Neural cell (in vitro differentiated cells): Measurements from ENCODE around the gene DIS3L2. TPM values are rescaled to one million over a fixed set of nuclear protein-coding genes. Genes with fewer than 3 reads are reported as not detected.

ENCODE experiments used
- H2AFZ ChIP-seq: fragments of 200-600, 300-800 bp; sonication (generic), shearing (Covaris generic); 2 replicates; pipeline ENCODE4 v1.6.0; 2014; ENCODE audit warnings: low read depth, mild to moderate bottlenecking, antibody characterized with exemption, low read length, moderate library complexity
- H3F3A ChIP-seq: fragments of 200-600 bp; shearing (Covaris generic); 2 replicates; pipeline ENCODE4 v1.6.1; 2016; ENCODE audit warnings: mild to moderate bottlenecking, moderate library complexity, mixed read lengths, antibody characterized with exemption, low read length; ENCODE audit not compliant: insufficient read depth, poor library complexity, severe bottlenecking
- H3K27ac ChIP-seq: fragments of 200-600, 300-800 bp; sonication (generic), shearing (Covaris generic); 2 replicates; pipeline ENCODE4 v1.5.1; 2014; ENCODE audit warnings: mild to moderate bottlenecking, low read length, moderate library complexity
- H3K27me3 ChIP-seq: fragments of 300-800, 200-600 bp; sonication (generic), shearing (Covaris generic); 2 replicates; pipeline ENCODE4 v1.6.0; 2014; ENCODE audit warnings: mild to moderate bottlenecking, low read depth, low read length, moderate library complexity; ENCODE audit not compliant: insufficient read depth
- H3K36me3 ChIP-seq: fragments of 300-800, 200-600 bp; sonication (generic), shearing (Covaris generic); 2 replicates; pipeline ENCODE4 v1.5.1; 2014; ENCODE audit warnings: mild to moderate bottlenecking, antibody characterized with exemption, low read length, moderate library complexity; ENCODE audit not compliant: insufficient read depth
- H3K4me2 ChIP-seq: fragments of 300-800, 200-600 bp; sonication (generic), shearing (Covaris generic); 2 replicates; pipeline ENCODE4 v1.6.0; 2014; ENCODE audit warnings: mild to moderate bottlenecking, low read length
- H3K4me3 ChIP-seq: fragments of 300-800, 200-600 bp; sonication (generic), shearing (Covaris generic); 2 replicates; pipeline ENCODE4 v1.5.1; 2014; ENCODE audit warnings: mild to moderate bottlenecking, low read length, moderate library complexity
- H3K79me2 ChIP-seq: fragments of 200-600 bp; shearing (Covaris generic); replicated peaks from 2 replicates; pipeline ENCODE4 v1.6.0; 2014; ENCODE audit warnings: mild to moderate bottlenecking, low read length, moderate library complexity; ENCODE audit not compliant: insufficient read depth
- H3K9ac ChIP-seq: fragments of 300-800, 200-600 bp; sonication (generic), shearing (Covaris generic); 2 replicates; pipeline ENCODE4 v1.6.1; 2016; ENCODE audit warnings: mild to moderate bottlenecking, low read length, mixed read lengths
- H3K9me2 ChIP-seq: fragments of 200-600 bp; shearing (Covaris generic); 2 replicates; pipeline ENCODE4 v1.6.1; 2016; ENCODE audit warnings: mild to moderate bottlenecking, low read length, mixed read lengths; ENCODE audit not compliant: insufficient read depth
- H3K9me3 ChIP-seq: fragments of 200-600, 300-800 bp; sonication (generic), shearing (Covaris generic); 2 replicates; pipeline ENCODE4 v1.6.1; 2016; ENCODE audit warnings: mild to moderate bottlenecking, mixed run types, low read length, moderate library complexity, mixed read lengths
- H4K20me1 ChIP-seq: fragments of 200-600 bp; shearing (Covaris generic); 2 replicates; pipeline ENCODE4 v1.6.1; 2016; ENCODE audit warnings: mild to moderate bottlenecking, mixed run types; ENCODE audit not compliant: insufficient read depth
- CTCF ChIP-seq: fragments of 450-650 bp; IDR thresholded peaks from 2 replicates; pipeline ENCODE4 v1.5.1; 2014; ENCODE audit warnings: antibody characterized with exemption, mild to moderate bottlenecking, moderate library complexity; ENCODE audit not compliant: poor library complexity, severe bottlenecking
- EP300 ChIP-seq: fragments of 450-650 bp; conservative IDR thresholded peaks from 2 replicates; pipeline ENCODE4 v1.6.1; 2014; ENCODE audit warnings: antibody characterized with exemption, mild to moderate bottlenecking, moderate library complexity; ENCODE audit not compliant: poor library complexity, severe bottlenecking
- EZH2 ChIP-seq: fragments of 200-600, 300-800 bp; shearing (Covaris generic), sonication (generic); IDR thresholded peaks from 2 replicates; pipeline ENCODE4 v1.6.1; 2014; ENCODE audit warnings: antibody characterized with exemption, low read length, borderline replicate concordance, mild to moderate bottlenecking; ENCODE audit not compliant: insufficient read depth, poor library complexity, severe bottlenecking
- MXI1 ChIP-seq: fragments of 450-650 bp; conservative IDR thresholded peaks from 2 replicates; pipeline ENCODE4 v1.6.1; 2014; ENCODE audit warnings: antibody characterized with exemption, mild to moderate bottlenecking; ENCODE audit not compliant: poor library complexity, severe bottlenecking
- POLR2AphosphoS5 ChIP-seq: IDR thresholded peaks from 2 replicates; pipeline ENCODE4 v1.6.1; 2012
- RAD21 ChIP-seq: fragments of 450-650 bp; conservative IDR thresholded peaks from 2 replicates; pipeline ENCODE4 v1.6.1; 2014; ENCODE audit warnings: antibody characterized with exemption, mild to moderate bottlenecking, moderate library complexity
- REST ChIP-seq: IDR thresholded peaks from 2 replicates; pipeline ENCODE4 v1.6.1; 2012; ENCODE audit warnings: borderline replicate concordance
- SMC3 ChIP-seq: fragments of 450-650 bp; conservative IDR thresholded peaks from 2 replicates; pipeline ENCODE4 v1.6.1; 2014; ENCODE audit warnings: antibody characterized with exemption, mild to moderate bottlenecking, moderate library complexity; ENCODE audit not compliant: poor library complexity
- TAF1 ChIP-seq: IDR thresholded peaks from 2 replicates; pipeline ENCODE4 v1.6.1; 2012; ENCODE audit warnings: low read depth
- polyA plus RNA-seq: library from polyadenylated mRNA; depleted of rRNA; stranded (reverse); fragments of >200 nt; gene quantifications from 2 replicates; pipeline ENCODE4 v1.2.3, GENCODE V29; 2014

DIS3L2 gene
- polyA plus RNA-seq, 1 donor from 2014 or later, result 20.0 TPM

- H3K9ac ChIP-seq, result no peak overlapping the region
- no peaks in the 10 kb centered on the region for H4K20me1 ChIP-seq
- H3K27ac ChIP-seq, result no peak overlapping the region
- H3F3A ChIP-seq, result no peaks in the 10 kb centered on the region
- H3K79me2 ChIP-seq, result no peaks in the 10 kb centered on the region
- H3K4me3 ChIP-seq, result no peak overlapping the region
- H3K9me3 ChIP-seq, result no peaks in the 10 kb centered on the region
- TF ChIP-seq CTCF (no peak), SMC3 (no peak), REST (no peak), POLR2AphosphoS5 (no peak), MXI1 (no peak), EZH2 (no peak), RAD21 (no peak), TAF1 (no peak), EP300 (no peak)
- H3K9me2 ChIP-seq, result no peaks in the 10 kb centered on the region
- no peaks in the 10 kb centered on the region for H3K36me3 ChIP-seq
- H2AFZ ChIP-seq, result no peak overlapping the region
- no peaks in the 10 kb centered on the region for H3K27me3 ChIP-seq
- H3K4me2 ChIP-seq, result no peak overlapping the region
These were observed 238.7 kb downstream of the DIS3L2 start for GRCh38 chr2:232200195-232200594.

DNA sequence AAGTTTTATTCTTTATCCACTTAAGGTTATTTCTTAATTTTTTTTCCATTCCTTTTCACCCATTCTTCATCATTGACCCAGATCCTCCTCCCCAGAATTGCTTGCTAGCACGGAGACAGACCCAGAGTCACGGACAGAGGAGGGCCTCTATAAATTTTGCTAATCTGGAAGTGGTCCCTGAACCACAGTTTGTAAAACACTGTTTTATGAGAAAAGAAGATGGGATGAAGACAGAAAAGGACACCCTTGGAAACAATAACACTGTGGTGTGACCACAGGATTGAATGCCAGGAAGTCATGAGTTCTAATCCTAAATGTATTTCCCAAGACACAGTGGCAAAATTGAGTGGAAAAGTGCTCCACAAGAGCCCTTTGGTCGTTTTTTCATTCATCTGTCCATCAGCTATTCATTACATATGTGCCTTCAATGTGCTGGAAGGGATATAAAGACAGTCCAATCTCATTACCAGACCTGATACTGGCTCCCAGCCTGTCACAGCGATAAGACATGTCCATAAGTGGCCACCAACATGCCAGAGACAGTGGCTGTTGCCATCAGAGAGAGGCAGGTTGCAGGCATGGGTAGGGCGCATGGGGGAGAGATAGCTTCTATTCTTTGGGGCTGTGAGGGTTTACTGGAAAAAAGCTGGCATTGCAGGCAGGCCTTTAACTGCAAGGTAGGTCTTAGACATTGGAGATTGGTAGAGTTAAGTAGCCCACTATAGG lies 241.8 kb downstream of the DIS3L2 start:
- Histone ChIP-seq H3F3A (no peaks in the 10 kb centered on the region), H3K4me2 (no peak overlapping the region), H3K9me3 (no peaks in the 10 kb centered on the region), H2AFZ (no peak overlapping the region), H3K27me3 (no peaks in the 10 kb centered on the region), H4K20me1 (no peaks in the 10 kb centered on the region), H3K4me3 (no peak overlapping the region), H3K36me3 (no peaks in the 10 kb centered on the region), H3K79me2 (no peaks in the 10 kb centered on the region), H3K9ac (no peak overlapping the region), H3K9me2 (no peaks in the 10 kb centered on the region), H3K27ac (no peak overlapping the region)
- TF ChIP-seq RAD21 (no peak), EP300 (no peak), SMC3 (no peak), CTCF (no peak), EZH2 (no peak), TAF1 (no peak), POLR2AphosphoS5 (no peak), MXI1 (no peak), REST (no peak)
